GM12865 (cell line): ENCODE results near the gene CHCHD6.
"Not testable (repeated sequence)": the region's sequence is repeated elsewhere in the genome, so short reads cannot be mapped to it uniquely, and the experiment has no call there.

Experiments
- DNase-seq: peaks from one replicate; pipeline ENCODE4 v3.0.0; 2010; ENCODE audit warnings: low read depth
- H3K4me3 ChIP-seq: 2 replicates; pipeline ENCODE4 v1.5.1; 2011; ENCODE audit warnings: mild to moderate bottlenecking, low read depth, low read length, control low read depth
- TF ChIP-seq, protein P1 (sequence below): IDR thresholded peaks from 2 replicates; pipeline ENCODE4 v1.5.1; 2011; ENCODE audit warnings: low read length, control low read depth, low read depth, inconsistent platforms; ENCODE audit not compliant: insufficient read depth; ENCODE audit errors: missing control alignments

The CHCHD6 gene

DNA sequence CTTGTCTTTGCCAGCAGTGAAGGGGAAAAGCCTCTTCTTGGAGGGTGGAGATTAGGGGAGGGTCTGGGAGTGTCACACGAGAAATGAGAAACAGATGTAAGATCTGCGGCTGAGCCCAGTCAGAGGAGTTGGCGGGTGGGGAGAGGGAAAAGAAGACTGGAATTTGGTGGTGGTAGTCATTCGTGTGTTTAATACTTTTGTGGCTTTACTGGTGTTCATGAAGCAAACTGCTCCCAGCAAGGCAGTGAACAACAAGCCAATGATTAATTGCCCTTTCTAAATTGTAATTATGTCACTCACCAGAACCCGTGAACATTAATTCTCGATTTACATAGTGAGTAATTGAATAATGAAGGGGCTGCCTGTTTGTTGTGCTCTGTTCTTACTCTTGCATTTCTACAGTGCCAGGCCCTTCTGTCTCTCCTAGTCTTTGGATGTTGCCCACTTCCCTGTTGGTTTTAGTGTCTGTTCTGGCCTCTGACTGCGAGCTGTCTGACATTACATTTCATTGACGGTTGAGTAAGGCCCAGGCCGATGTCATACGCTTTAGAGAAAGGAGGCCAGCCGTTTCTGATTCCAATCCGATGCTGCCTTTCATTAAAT lies 78.0 kb downstream of the CHCHD6 start:
- TF ChIP-seq, protein P1, sequence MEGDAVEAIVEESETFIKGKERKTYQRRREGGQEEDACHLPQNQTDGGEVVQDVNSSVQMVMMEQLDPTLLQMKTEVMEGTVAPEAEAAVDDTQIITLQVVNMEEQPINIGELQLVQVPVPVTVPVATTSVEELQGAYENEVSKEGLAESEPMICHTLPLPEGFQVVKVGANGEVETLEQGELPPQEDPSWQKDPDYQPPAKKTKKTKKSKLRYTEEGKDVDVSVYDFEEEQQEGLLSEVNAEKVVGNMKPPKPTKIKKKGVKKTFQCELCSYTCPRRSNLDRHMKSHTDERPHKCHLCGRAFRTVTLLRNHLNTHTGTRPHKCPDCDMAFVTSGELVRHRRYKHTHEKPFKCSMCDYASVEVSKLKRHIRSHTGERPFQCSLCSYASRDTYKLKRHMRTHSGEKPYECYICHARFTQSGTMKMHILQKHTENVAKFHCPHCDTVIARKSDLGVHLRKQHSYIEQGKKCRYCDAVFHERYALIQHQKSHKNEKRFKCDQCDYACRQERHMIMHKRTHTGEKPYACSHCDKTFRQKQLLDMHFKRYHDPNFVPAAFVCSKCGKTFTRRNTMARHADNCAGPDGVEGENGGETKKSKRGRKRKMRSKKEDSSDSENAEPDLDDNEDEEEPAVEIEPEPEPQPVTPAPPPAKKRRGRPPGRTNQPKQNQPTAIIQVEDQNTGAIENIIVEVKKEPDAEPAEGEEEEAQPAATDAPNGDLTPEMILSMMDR: no peak
- no peak for DNase-seq
- no peak overlapping the region for H3K4me3 ChIP-seq

DNA sequence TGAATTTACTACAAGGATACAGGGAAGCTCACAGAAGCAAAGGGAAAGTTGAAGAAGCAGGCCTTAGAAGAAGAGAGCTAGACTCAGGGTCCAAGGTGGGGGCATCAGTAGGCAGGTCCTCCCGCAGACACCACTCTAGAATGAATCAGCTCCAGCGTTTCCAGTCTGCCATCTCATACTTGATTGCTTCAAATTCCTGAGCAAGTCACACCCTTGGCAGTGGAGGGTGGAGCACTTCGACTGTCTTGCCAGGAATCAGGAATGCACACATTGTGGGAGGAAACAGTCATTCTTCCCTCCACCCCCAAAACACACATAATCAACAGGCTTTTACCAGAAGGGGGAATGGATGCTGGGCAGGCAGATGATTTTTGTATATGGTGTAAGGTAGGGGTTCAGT lies 78.5 kb downstream of the CHCHD6 start:
- H3K4me3 ChIP-seq: no peak overlapping the region
- no peak for DNase-seq
- TF ChIP-seq, protein P1: no peak

DNA sequence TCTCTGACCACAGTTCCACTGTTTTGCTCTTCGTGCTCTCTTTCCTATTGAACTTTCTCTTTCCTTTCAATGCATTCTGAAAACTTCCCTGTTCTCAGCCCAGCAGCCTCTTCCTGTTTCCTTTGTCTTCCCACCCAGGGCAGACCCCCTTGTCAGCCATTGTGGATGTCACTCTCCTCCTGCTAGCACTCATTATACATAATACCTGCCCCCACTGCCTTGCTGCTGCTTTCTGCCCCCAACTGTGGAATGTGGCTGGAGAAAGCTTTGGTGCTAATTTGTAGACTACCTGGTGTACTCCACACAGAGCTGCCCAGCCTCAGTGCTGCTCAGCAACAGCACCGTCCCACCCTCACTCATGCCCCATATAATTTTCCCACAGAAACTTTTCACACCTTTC lies 80.2 kb downstream of the CHCHD6 start:
- TF ChIP-seq, protein P1: no peak
- no peak overlapping the region for H3K4me3 ChIP-seq
- no peak for DNase-seq

DNA sequence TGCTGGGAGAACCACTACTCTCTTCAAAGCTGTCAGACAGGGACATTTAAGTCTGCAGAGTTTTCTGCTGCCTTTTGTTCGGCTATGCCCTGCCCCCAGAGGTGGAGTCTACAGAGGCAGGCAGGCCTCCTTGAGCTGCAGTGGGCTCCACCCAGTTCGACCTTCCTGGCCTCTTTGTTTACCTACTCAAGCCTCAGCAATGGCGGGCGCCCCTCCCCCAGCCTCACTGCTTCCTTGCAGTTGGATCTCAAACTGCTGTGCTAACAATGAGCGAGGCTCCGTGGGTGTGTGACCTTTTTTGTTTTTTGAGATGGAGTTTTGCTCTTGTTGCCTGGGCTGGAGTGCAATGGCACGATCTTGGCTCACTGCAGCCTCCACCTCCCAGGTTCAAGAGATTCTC lies 87.3 kb downstream of the CHCHD6 start:
- not testable (repeated sequence) for H3K4me3 ChIP-seq, DNase-seq

DNA sequence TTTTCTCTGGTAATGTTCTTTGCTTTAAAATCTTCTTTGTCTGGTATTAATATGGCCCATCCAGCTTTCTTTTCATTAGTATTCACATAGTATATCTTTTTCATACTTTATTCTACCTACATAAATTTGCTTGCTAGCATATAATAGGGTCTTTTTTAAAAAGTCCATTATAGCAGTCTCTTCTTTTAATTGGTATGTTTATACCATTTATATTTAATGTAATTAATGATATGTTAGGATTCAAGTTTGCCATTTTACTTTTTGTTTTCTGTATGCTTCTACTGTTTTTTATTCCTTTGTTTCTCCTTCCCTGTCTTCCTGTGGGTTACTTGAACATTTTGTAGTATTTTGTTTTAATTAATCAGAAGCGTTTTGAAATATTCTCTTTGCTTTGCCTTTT lies 89.0 kb downstream of the CHCHD6 start:
- H3K4me3 ChIP-seq: no peak overlapping the region
- TF ChIP-seq, protein P1: no peak
- no peak for DNase-seq

DNA sequence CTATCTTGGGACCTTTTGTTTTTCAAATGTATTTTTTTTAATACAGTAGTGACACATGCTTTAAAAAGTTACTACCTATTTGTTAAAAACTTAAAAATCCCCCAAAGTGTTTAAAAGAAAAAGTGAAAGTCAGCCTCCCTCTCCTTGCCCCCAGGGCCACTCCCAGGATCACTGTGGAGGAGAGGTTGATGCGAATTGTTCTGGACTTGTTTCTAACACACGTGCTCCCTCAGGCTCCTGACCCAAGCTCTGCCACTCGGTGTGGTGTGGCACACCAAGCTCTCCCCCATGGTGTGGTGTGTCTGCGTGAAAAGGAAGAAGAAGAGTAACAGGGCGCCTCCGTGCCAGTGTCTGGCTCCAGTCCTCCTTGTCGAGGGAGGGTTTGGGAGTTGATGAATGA lies 93.5 kb downstream of the CHCHD6 start:
- DNase-seq: no peak
- TF ChIP-seq, protein P1: no peak
- no peak overlapping the region for H3K4me3 ChIP-seq

DNA sequence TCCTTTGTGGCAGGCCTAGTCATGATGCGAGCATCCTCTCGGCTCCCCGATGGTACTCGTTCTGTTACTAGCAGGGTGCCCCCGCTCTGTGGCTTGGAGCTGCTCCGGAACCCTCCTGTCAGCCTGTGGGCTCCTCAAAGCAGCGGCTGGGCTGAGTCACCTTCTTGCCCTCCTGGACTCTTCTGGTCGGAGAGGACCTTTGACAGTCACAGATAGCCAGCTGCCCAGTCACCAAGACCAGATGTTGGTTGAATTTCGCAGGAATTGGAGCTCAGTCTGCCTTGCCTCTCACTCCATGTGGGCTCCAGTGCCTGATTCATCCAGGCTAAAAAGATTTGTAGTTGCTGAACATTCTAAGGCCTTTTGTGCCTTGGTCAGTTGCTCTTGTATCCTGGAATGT lies 94.5 kb downstream of the CHCHD6 start:
- DNase-seq: no peak
- no peak overlapping the region for H3K4me3 ChIP-seq
- TF ChIP-seq, protein P1: no peak

DNA sequence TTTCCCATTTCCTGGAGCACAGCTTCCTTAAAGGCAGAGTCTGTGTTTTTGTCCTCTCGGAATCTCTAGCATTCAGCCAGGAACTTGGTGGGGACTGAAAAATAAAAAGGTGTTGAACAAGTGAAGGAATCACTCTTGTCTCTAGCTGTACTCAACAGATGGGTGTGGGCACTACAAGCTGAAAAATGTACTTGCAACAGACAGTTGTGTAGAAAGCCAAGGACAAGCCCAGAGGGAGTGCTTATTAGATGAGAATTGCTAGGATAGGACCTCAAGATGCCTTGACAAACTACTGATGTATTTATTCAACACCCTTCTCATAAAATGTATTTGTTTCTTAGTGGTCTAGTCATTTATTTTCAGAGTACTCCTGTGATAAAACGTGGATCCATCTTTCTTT lies 95.1 kb downstream of the CHCHD6 start:
- TF ChIP-seq, protein P1: no peak
- H3K4me3 ChIP-seq: no peak overlapping the region
- no peak for DNase-seq

DNA sequence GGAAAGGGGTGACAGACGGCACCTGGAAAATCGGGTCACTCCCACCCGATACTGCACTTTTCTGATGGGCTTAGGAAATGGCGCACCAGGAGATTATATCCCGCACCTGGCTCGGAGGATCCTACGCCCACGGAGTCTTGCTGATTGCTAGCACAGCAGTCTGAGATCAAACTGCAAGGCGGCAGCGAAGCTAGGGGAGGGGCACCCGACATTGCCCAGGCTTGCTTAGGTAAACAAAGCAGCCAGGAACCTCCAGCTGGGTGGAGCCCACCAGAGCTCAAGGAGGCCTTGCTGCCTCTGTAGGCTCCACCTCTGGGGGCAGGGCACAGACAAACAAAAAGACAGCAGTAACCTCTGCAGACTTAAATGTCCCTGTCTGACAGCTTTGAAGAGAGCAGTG lies 97.3 kb downstream of the CHCHD6 start:
- DNase-seq: not testable (repeated sequence)

More for the DNA sequence above, 97.3 kb downstream of the CHCHD6 start:
- not testable (repeated sequence) for H3K4me3 ChIP-seq
